GM18868 (cell line): Measurements from ENCODE around the gene PDZD8.
"Not testable (repeated sequence)": the region's sequence is repeated elsewhere in the genome, so short reads cannot be mapped to it uniquely, and the experiment has no call there.

Experiments used
- ATAC-seq: cut with Tn5 transposase; IDR thresholded peaks from one replicate; pipeline ENCODE4 v1.9.1; 2021; ENCODE audit warnings: mild to moderate bottlenecking, moderate library complexity; ENCODE audit not compliant: unreplicated experiment

PDZD8 gene

GRCh38 chr10:117256910-117257309 lies 118.3 kb downstream of the PDZD8 start:
- no peak for ATAC-seq

GRCh38 chr10:117255835-117256460 lies 119.3 kb downstream of the PDZD8 start:
- no peak for ATAC-seq

- ATAC-seq, result no peak
Measured at GRCh38 chr10:117254774-117255735, 120.2 kb downstream of the PDZD8 start.

GRCh38 chr10:117254338-117254737 lies 120.9 kb downstream of the PDZD8 start:
- ATAC-seq, result no peak

- ATAC-seq, result no peak
Measured at GRCh38 chr10:117253908-117254307, 121.3 kb downstream of the PDZD8 start.

GRCh38 chr10:117250411-117250810 lies 124.8 kb downstream of the PDZD8 start:
- no peak for ATAC-seq

GRCh38 chr10:117249493-117250093 lies 125.6 kb downstream of the PDZD8 start:
- no peak for ATAC-seq

- no peak for ATAC-seq
Measured at GRCh38 chr10:117248750-117249465, 126.3 kb downstream of the PDZD8 start.

GRCh38 chr10:117246997-117247671 lies 128.1 kb downstream of the PDZD8 start:
- ATAC-seq, result no peak

GRCh38 chr10:117242463-117242832 lies 132.8 kb downstream of the PDZD8 start:
- no peak for ATAC-seq

GRCh38 chr10:117241541-117242462 lies 133.4 kb downstream of the PDZD8 start:
- no peak for ATAC-seq

GRCh38 chr10:117240621-117241529 lies 134.4 kb downstream of the PDZD8 start, which contains the start of gene SLC18A2:
SLC18A2 (plus strand) TSS chr10:117241114; CDS start chr10:117241694, 580 bp downstream.
- no peak for ATAC-seq

- no peak for ATAC-seq
Measured at GRCh38 chr10:117239721-117240620, 135.3 kb downstream of the PDZD8 start.

GRCh38 chr10:117239051-117239450 lies 136.2 kb downstream of the PDZD8 start:
- ATAC-seq, result no peak

- peak; percentile 61 for ATAC-seq
Measured at GRCh38 chr10:117237401-117237991, 137.7 kb downstream of the PDZD8 start.

- ATAC-seq, result not testable (repeated sequence)
Measured at GRCh38 chr10:117230107-117230506, 145.1 kb downstream of the PDZD8 start.

- no peak for ATAC-seq
Measured at GRCh38 chr10:117228210-117228609, 147.0 kb downstream of the PDZD8 start.
